M059J (cell line): ENCODE data around the gene ASCL3. TPM values are rescaled to one million over a fixed set of nuclear protein-coding genes. Genes with fewer than 3 reads are reported as not detected.
"Not testable (repeated sequence)": the region's sequence is repeated elsewhere in the genome, so short reads cannot be mapped to it uniquely, and the experiment has no call there.

Experiments used
- DNase-seq: peaks from one replicate; pipeline ENCODE4 v3.0.0-alpha.2; 2012; ENCODE audit warnings: low read depth
- total RNA-seq: library from RNA; depleted of rRNA; stranded (reverse); fragments of >200 nt; shearing (Covaris generic); gene quantifications from 2 replicates; pipeline ENCODE4 v1.2.3, GENCODE V29; 2014; rRNA removed

The ASCL3 gene
- total RNA-seq, 1 experiment from 2014 or later = not detected

DNA sequence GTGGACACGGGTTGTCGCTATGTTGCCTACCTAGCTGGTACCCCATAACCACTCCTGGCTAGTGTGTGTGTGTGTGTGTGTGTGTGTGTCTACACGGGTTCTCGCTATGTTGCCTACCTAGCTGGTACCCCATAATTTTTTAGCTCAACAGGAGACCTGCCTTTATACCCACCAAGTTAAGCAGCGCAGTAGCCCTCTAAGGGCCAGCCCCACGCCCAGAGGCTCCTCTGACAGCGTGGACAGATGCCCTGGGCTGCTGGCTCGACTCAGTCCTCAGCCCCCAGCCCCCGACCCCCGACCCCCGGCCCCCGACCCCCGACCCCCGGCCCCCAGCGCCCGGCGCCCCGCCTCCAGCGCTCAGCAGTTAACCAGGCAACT lies 32.2 kb downstream of the ASCL3 start:
- no peak for DNase-seq

DNA sequence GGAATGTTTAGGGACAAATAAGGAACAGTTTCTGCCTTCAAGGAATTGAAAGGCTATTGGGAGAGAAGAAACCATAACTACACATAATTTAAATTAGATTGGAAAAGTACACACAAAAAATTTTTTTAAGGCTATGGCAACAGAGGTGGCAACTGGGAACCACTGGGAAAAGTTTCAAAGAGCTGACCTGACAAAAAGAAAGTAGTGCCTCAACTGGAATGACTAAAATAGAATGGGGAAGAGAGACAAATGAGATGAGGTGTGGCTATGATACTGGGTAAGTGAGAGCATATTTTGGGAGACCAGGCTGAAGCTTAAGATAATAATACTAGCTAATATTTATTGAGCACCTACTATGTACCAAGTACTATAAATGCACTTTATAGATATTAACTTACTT lies 34.7 kb downstream of the ASCL3 start:
- DNase-seq = no peak

GRCh38 chr11:8907116-8907515 lies 35.7 kb downstream of the ASCL3 start:
- peak; percentile 39 for DNase-seq

GRCh38 chr11:8905528-8906165 lies 37.2 kb downstream of the ASCL3 start:
- peak; percentile 73 for DNase-seq

DNA sequence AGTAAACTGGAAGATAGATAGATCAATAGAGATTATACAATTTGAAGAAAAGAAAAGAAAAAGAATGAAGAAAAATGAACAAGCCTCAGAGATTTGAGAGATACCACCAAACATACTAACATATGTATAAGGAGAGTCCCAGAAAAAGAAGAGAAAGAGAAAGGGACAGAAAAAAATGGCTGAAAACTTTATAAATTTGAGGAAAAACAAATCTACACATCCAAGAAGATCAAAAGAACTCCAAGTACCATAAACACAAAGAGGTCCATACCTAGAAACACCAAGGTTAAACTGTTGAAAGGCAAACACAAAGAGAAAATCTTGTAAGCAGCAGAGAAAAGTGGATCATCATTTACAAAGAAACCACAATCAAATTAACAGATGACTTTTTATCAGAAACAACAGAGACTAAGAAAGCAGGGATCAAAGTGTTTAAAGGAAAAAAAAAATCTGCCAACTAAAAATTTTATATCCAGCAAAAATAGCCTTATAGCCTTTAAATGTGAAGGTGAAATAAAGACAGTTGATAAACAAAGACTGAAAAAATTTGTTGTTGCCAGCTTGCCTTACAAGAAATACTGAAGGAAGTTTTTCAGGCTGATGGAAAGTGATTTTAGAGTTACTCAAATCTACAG lies 43.6 kb downstream of the ASCL3 start:
- DNase-seq = no peak

GRCh38 chr11:8891185-8891584 lies 51.6 kb downstream of the ASCL3 start:
- DNase-seq = not testable (repeated sequence)

Other genes with a start within 250 kb of the ASCL3 start
- 66.6 and 70.5 TPM in 2 replicates for gene AKIP1, start 31.8 kb downstream of the ASCL3 start, total RNA-seq
- not detected in 2 replicates for gene C11orf16, start 10.1 kb downstream of the ASCL3 start, total RNA-seq
- 63.0 and 72.1 TPM in 2 replicates for gene TMEM9B, start 21.4 kb upstream of the ASCL3 start, total RNA-seq
- gene NRIP3, start 61.0 kb upstream of the ASCL3 start, total RNA-seq = 30.5 and 35.6 TPM in 2 replicates
- 0.37 TPM in 1 of 2 replicates, not detected in the other for gene SCUBE2, start 148.6 kb upstream of the ASCL3 start, total RNA-seq